KMS-11 (cell line): ENCODE data around the gene CRYBB3.

Experiments
- H2AFZ ChIP-seq: fragments of 200-600 bp; sonication (generic); 2 replicates; pipeline ENCODE4 v1.6.1; 2016; ENCODE audit warnings: antibody characterized with exemption, mixed run types, low read depth
- H3K27ac ChIP-seq: fragments of 200-600 bp; sonication (generic); 2 replicates; pipeline ENCODE4 v1.6.1; 2016; ENCODE audit warnings: mild to moderate bottlenecking, mixed run types
- H3K27me3 ChIP-seq: fragments of 200-600 bp; sonication (generic); 2 replicates; pipeline ENCODE4 v1.6.1; 2017; ENCODE audit warnings: mild to moderate bottlenecking, low read depth, mixed run types, moderate library complexity; ENCODE audit not compliant: insufficient read depth
- H3K36me3 ChIP-seq: fragments of 200-600 bp; sonication (generic); 2 replicates; pipeline ENCODE4 v1.6.1; 2017; ENCODE audit warnings: mild to moderate bottlenecking, mixed run types; ENCODE audit not compliant: insufficient read depth
- H3K4me1 ChIP-seq: fragments of 200-600 bp; sonication (generic); 2 replicates; pipeline ENCODE4 v1.6.1; 2016; ENCODE audit warnings: mild to moderate bottlenecking, low read depth, mixed run types; ENCODE audit not compliant: poor library complexity, severe bottlenecking
- H3K4me2 ChIP-seq: fragments of 200-600 bp; sonication (generic); 2 replicates; pipeline ENCODE4 v1.7.0; 2016; ENCODE audit warnings: mild to moderate bottlenecking, mixed run types
- H3K4me3 ChIP-seq: fragments of 200-600 bp; sonication (generic); IDR thresholded peaks from 2 replicates; pipeline ENCODE4 v1.6.1; 2017; ENCODE audit warnings: low read depth, low read length, mixed read lengths; ENCODE audit not compliant: insufficient read depth
- H3K79me2 ChIP-seq: fragments of 200-600 bp; sonication (generic); 2 replicates; pipeline ENCODE4 v1.6.1; 2016; ENCODE audit warnings: low read depth, mixed run types; ENCODE audit not compliant: insufficient read depth
- H3K9ac ChIP-seq: fragments of 200-600 bp; sonication (generic); 2 replicates; pipeline ENCODE4 v1.6.1; 2016; ENCODE audit warnings: mild to moderate bottlenecking, mixed run types
- H4K20me1 ChIP-seq: fragments of 200-600 bp; sonication (generic); 2 replicates; pipeline ENCODE4 v1.6.1; 2016; ENCODE audit warnings: mild to moderate bottlenecking, mixed run types; ENCODE audit not compliant: insufficient read depth
- CTCF ChIP-seq: fragments of 200-600 bp; sonication (generic); conservative IDR thresholded peaks from 2 replicates; pipeline ENCODE4 v1.6.1; 2017; ENCODE audit warnings: low read depth, mild to moderate bottlenecking, antibody characterized with exemption, low read length, moderate library complexity, mixed read lengths

CRYBB3 gene

GRCh38 chr22:25206998-25207397 lies 7.3 kb downstream of the CRYBB3 start:
- H3K4me2 ChIP-seq: no peak overlapping the region
- H3K9ac ChIP-seq: no peak overlapping the region
- no peaks in the 10 kb centered on the region for H3K27me3 ChIP-seq
- no peak overlapping the region for H2AFZ ChIP-seq
- H3K4me3 ChIP-seq: no peak overlapping the region
- no peaks in the 10 kb centered on the region for H3K79me2 ChIP-seq
- TF ChIP-seq CTCF: no peak
- no peaks in the 10 kb centered on the region for H4K20me1 ChIP-seq
- no peaks in the 10 kb centered on the region for H3K4me1 ChIP-seq
- no peak overlapping the region for H3K27ac ChIP-seq
- H3K36me3 ChIP-seq: no peaks in the 10 kb centered on the region

- no peak overlapping the region for H3K4me2 ChIP-seq
- no peaks in the 10 kb centered on the region for H3K27me3 ChIP-seq
- H4K20me1 ChIP-seq: no peaks in the 10 kb centered on the region
- H3K9ac ChIP-seq: no peak overlapping the region
- H2AFZ ChIP-seq: no peak overlapping the region
- no peaks in the 10 kb centered on the region for H3K4me1 ChIP-seq
- H3K79me2 ChIP-seq: no peaks in the 10 kb centered on the region
- H3K36me3 ChIP-seq: no peaks in the 10 kb centered on the region
- H3K27ac ChIP-seq: no peak overlapping the region
- no peak for TF ChIP-seq CTCF
- H3K4me3 ChIP-seq: no peak overlapping the region
Observed at GRCh38 chr22:25207553-25208157, 8.0 kb downstream of the CRYBB3 start.

GRCh38 chr22:25208328-25208727 lies 8.7 kb downstream of the CRYBB3 start:
- TF ChIP-seq CTCF: no peak
- Histone ChIP-seq H3K27me3 (0 out of 2 replicates have a peak, but pooled peaks cover 3% of the 10 kb centered on the region), H3K9ac (no peak overlapping the region), H3K36me3 (no peaks in the 10 kb centered on the region), H3K27ac (no peak overlapping the region), H3K79me2 (no peaks in the 10 kb centered on the region), H4K20me1 (no peaks in the 10 kb centered on the region), H3K4me2 (no peak overlapping the region), H3K4me3 (no peak overlapping the region), H3K4me1 (no peaks in the 10 kb centered on the region), H2AFZ (no peak overlapping the region)

GRCh38 chr22:25208743-25209505 lies 9.3 kb downstream of the CRYBB3 start:
- 0 out of 2 replicates have a peak, but pooled peaks cover 4% of the 10 kb centered on the region for H3K27me3 ChIP-seq
- no peaks in the 10 kb centered on the region for H4K20me1 ChIP-seq
- no peaks in the 10 kb centered on the region for H3K79me2 ChIP-seq
- H2AFZ ChIP-seq: no peak overlapping the region
- H3K4me3 ChIP-seq: no peak overlapping the region
- H3K4me1 ChIP-seq: no peaks in the 10 kb centered on the region
- H3K27ac ChIP-seq: no peak overlapping the region
- H3K4me2 ChIP-seq: no peak overlapping the region
- TF ChIP-seq CTCF: no peak
- no peak overlapping the region for H3K9ac ChIP-seq
- no peaks in the 10 kb centered on the region for H3K36me3 ChIP-seq
